Effector memory CD8-positive, alpha-beta T cell (primary cell): Measurements from ENCODE around the gene LRBA.

Source experiments
- ATAC-seq: fragments of 150-1000 bp; cut with Tn5 transposase; replicated peaks from 2 replicates; pipeline ENCODE4 v1.10.0; 2021; ENCODE audit warnings: mild to moderate bottlenecking, moderate library complexity
- DNase-seq, 3 experiments: peaks; one replicate each; pipeline ENCODE4 v3.0.0; 2021
- H3K27ac Mint-ChIP-seq, 2 donors: one replicate each; pipeline ENCODE4 v1.8.0; 2022; ENCODE audit warnings: mild to moderate bottlenecking in 2 of 2, mixed read lengths in 2 of 2, moderate library complexity in 2 of 2
- H3K27me3 Mint-ChIP-seq, 2 donors: one replicate each; pipeline ENCODE4 v1.8.0; 2022; ENCODE audit warnings: mixed read lengths in 2 of 2
- H3K36me3 Mint-ChIP-seq: one replicate; pipeline ENCODE4 v1.8.0; 2022; ENCODE audit warnings: mild to moderate bottlenecking, moderate library complexity, mixed read lengths; ENCODE audit not compliant: insufficient read depth
- H3K4me1 Mint-ChIP-seq, 2 donors: one replicate each; pipeline ENCODE4 v1.8.0; 2022; ENCODE audit warnings: low read depth in 2 of 2, mixed read lengths in 2 of 2
- H3K4me3 Mint-ChIP-seq, 2 donors: one replicate each; pipeline ENCODE4 v1.8.0; 2022; ENCODE audit warnings: mild to moderate bottlenecking in 2 of 2, mixed read lengths in 2 of 2, moderate library complexity in 2 of 2
- H3K9me3 Mint-ChIP-seq, 2 donors: one replicate each; pipeline ENCODE4 v1.8.0; 2022; ENCODE audit warnings: mixed read lengths in 2 of 2

Gene LRBA

DNA sequence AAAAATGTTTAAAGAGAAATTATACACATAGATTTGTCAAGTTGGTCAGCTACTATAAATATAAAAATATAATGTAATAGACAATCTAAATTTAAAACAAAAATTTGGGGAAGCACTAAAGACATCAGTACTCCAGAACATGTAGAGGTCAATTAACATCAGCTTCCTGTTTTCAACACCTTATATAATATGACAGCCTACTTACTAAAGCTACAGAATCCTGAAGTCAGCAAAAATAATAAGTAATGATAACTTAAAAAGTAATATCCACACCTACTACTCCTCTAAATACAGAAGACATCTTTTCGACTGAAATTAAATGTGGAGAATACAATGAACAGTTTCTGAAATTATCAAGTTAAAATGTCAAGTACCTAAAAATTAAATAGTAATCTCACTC lies 118.6 kb downstream of the LRBA start:
- no peaks in the 10 kb centered on the region for H3K9me3 Mint-ChIP-seq
- no peak for ATAC-seq
- no peak for DNase-seq
- H3K4me3 Mint-ChIP-seq: no peak overlapping the region
- H3K36me3 Mint-ChIP-seq: peaks cover 41% of the 10 kb centered on the region
- H3K27ac Mint-ChIP-seq: peak overlapping the region in 1 of 2 donors; percentile 23
- H3K27me3 Mint-ChIP-seq: no peaks in the 10 kb centered on the region
- peaks cover 0 to 1% of the 10 kb centered on the region in 2 donors for H3K4me1 Mint-ChIP-seq

GRCh38 chr4:150890246-150890645 lies 124.8 kb downstream of the LRBA start:
- Mint-ChIP-seq H3K27me3 (no peaks in the 10 kb centered on the region), H3K27ac (peak overlapping the region in 1 of 2 donors; percentile 11), H3K4me3 (no peak overlapping the region), H3K36me3 (peaks cover 7% of the 10 kb centered on the region), H3K4me1 (peaks cover 5 to 11% of the 10 kb centered on the region in 2 donors), H3K9me3 (no peaks in the 10 kb centered on the region)
- DNase-seq (no peak), ATAC-seq (no peak)

DNA sequence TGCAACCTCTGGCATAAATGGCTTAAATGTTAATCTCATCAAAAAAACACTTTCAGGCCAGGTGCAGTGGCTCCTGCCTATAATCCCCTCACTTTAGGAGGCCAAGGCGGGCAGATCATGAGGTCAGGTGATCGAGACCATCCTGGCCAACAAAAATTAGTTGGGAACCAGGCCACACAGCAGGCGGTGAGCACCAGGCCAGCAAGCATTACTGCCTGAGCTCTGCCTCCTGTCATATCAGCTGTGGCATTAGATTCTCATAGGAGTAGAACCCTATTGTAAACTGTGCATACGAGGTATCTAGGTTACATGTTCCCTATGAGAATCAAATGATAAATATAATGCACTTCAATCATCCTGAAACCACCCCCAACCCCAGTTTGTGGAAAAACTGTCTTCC lies 125.8 kb downstream of the LRBA start:
- ATAC-seq (no peak), DNase-seq (no peak)
- Mint-ChIP-seq H3K27me3 (no peaks in the 10 kb centered on the region), H3K4me3 (no peak overlapping the region), H3K4me1 (peaks cover 12 to 18% of the 10 kb centered on the region in 2 donors), H3K27ac (peak overlapping the region in 1 of 2 donors; percentile 11), H3K9me3 (no peaks in the 10 kb centered on the region), H3K36me3 (peaks cover 7% of the 10 kb centered on the region)

DNA sequence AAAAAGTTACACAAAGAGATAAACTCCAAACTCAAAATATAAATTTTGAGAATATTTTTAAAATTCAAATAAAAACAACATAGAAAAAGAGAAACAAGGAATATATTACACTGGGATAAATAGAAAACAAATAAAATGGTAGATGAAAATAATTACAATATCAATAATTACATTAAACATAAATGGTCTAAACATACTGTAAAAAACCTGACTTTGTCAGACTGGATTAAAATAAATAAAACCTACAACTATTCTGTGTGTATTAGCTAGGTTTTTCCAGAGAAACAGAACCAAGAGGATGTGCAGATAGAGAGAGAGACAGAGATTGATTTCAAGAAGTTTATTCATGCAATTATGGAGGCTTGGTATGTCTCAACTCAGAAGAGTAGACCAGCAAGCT lies 126.5 kb downstream of the LRBA start:
- Mint-ChIP-seq H3K27me3 (no peaks in the 10 kb centered on the region), H3K4me3 (no peak overlapping the region), H3K27ac (no peak overlapping the region), H3K36me3 (peaks cover 4% of the 10 kb centered on the region), H3K4me1 (peaks cover 13 to 22% of the 10 kb centered on the region in 2 donors), H3K9me3 (no peaks in the 10 kb centered on the region)
- DNase-seq (no peak), ATAC-seq (no peak)

GRCh38 chr4:150888217-150888616 lies 126.9 kb downstream of the LRBA start:
- H3K27me3 Mint-ChIP-seq: no peaks in the 10 kb centered on the region
- H3K36me3 Mint-ChIP-seq: peaks cover under 1% of the 10 kb centered on the region

GRCh38 chr4:150886597-150886996 lies 128.5 kb downstream of the LRBA start:
- H3K9me3 Mint-ChIP-seq: no peaks in the 10 kb centered on the region
- H3K4me1 Mint-ChIP-seq: peaks cover 13 to 22% of the 10 kb centered on the region in 2 donors
- H3K27me3 Mint-ChIP-seq: no peaks in the 10 kb centered on the region
- DNase-seq (no peak), ATAC-seq (no peak)
- no peak overlapping the region for H3K4me3 Mint-ChIP-seq
- peaks cover 2% of the 10 kb centered on the region for H3K36me3 Mint-ChIP-seq
- peak overlapping the region; percentile 66 to 81 for H3K27ac Mint-ChIP-seq

More at GRCh38 chr4:150888217-150888616, 126.9 kb downstream of the LRBA start:
- ATAC-seq (no peak), DNase-seq (no peak)
- no peaks in the 10 kb centered on the region for H3K9me3 Mint-ChIP-seq
- no peak overlapping the region for H3K27ac Mint-ChIP-seq
- H3K4me3 Mint-ChIP-seq: no peak overlapping the region
- peaks cover 13 to 22% of the 10 kb centered on the region in 2 donors for H3K4me1 Mint-ChIP-seq

GRCh38 chr4:150884625-150885024 lies 130.5 kb downstream of the LRBA start:
- Mint-ChIP-seq H3K27ac (peak overlapping the region; percentile 73 to 81), H3K4me1 (peaks cover 15% of the 10 kb centered on the region in 2 donors), H3K9me3 (no peaks in the 10 kb centered on the region), H3K4me3 (peak overlapping the region; percentile 67 to 69), H3K36me3 (peaks cover 4% of the 10 kb centered on the region), H3K27me3 (no peaks in the 10 kb centered on the region)
- ATAC-seq: no peak
- no peak for DNase-seq

GRCh38 chr4:150875367-150875766 lies 139.7 kb downstream of the LRBA start:
- no peak overlapping the region for H3K4me3 Mint-ChIP-seq
- peaks cover 0 to 1% of the 10 kb centered on the region in 2 donors for H3K9me3 Mint-ChIP-seq
- H3K4me1 Mint-ChIP-seq: peaks cover 8 to 14% of the 10 kb centered on the region in 2 donors
- no peaks in the 10 kb centered on the region for H3K27me3 Mint-ChIP-seq
- ATAC-seq: no peak
- peaks cover 18% of the 10 kb centered on the region for H3K36me3 Mint-ChIP-seq
- H3K27ac Mint-ChIP-seq: no peak overlapping the region
- no peak for DNase-seq

DNA sequence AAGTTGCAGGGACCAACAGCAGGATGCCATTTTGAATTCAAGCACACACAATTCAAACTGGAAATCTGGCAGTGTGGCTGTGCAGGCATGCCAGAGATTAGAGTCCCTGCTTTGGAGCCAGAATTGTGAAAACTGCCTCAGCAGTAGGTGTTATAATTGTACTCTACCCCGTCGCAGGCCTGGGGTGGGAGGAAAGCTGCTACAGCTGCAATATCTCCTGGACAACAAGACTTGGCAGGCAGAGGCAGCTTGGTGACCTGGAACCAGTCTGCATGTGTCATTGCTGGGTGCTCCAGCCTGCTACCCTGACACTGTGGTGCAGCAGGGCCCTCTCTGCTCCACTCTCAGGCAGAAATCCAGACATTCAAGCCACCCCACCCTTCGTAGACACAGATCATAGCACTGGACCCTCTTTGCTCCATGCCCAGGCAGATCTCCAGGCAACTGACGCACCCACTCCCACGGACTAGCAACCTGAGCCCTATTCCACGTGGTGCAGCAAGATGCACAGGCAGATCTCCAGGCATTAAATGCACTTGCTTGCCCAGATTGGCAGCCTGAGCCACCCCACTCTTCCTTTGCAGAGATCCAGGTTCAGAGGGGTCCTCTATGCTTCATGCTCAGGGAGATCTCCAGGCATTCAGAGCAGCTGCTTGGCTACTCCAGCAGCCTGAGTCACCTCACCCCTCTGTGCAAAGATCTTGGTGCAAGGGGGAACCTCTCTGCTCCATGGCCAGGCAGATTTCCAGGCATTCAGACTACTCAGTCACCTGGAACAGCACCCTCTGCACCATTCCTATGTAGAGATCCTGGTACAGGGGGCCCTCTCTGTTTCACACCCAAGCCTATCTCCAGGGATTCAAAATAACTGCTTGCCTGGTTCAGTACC lies 140.5 kb downstream of the LRBA start:
- peak overlapping the region; percentile 10 to 26 for H3K27ac Mint-ChIP-seq
- ATAC-seq: no peak
- H3K9me3 Mint-ChIP-seq: peaks cover 0 to 1% of the 10 kb centered on the region in 2 donors
- peaks cover 18% of the 10 kb centered on the region for H3K36me3 Mint-ChIP-seq
- no peaks in the 10 kb centered on the region for H3K27me3 Mint-ChIP-seq
- peaks cover 5 to 14% of the 10 kb centered on the region in 2 donors for H3K4me1 Mint-ChIP-seq
- no peak overlapping the region for H3K4me3 Mint-ChIP-seq
- DNase-seq: no peak

DNA sequence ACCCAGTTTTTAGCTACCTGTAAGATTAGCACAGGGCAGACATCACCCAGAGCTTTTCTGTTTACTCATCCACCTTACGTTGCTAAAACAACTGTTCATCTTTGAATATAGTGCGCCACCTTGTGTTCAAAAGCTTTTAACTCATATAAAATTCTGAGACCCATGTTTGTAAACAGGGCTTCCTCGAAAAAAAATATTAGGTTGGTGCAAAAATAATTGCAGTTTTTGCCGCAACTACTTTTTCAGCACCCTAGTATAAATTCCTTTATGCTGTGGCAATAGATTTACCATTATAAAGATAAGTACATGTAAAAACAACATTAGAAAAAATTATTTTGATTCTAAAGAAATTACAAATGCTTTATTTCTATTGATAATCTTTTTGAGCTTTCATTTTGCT lies 147.9 kb downstream of the LRBA start:
- no peak overlapping the region for H3K4me3 Mint-ChIP-seq
- H3K9me3 Mint-ChIP-seq: no peaks in the 10 kb centered on the region
- DNase-seq: peak; percentile 58 to 69 (median 68)
- no peaks in the 10 kb centered on the region for H3K27me3 Mint-ChIP-seq
- no peaks in the 10 kb centered on the region for H3K4me1 Mint-ChIP-seq
- peaks cover 19% of the 10 kb centered on the region for H3K36me3 Mint-ChIP-seq
- peak; percentile 94 for ATAC-seq
- H3K27ac Mint-ChIP-seq: no peak overlapping the region

DNA sequence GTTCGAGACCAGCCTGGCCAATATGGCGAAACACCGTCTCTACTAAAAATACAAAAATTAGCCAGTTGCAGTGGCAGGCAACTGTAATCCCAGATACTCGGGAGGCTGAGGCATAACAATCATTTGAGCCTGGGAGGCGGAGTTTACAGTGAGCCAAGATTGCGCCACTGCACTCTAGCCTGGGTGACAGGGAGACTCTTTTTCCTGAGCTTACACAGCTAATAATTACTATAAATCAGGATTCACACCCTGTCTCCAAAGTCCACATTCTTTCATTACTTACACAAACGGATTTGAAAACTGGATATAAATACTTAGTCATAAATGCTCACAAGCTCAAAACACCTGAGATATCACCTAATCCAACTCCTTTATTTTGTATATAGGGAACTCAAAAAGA lies 151.6 kb downstream of the LRBA start:
- H3K4me1 Mint-ChIP-seq: no peaks in the 10 kb centered on the region
- no peak for ATAC-seq
- DNase-seq: no peak
- H3K9me3 Mint-ChIP-seq: no peaks in the 10 kb centered on the region
- no peaks in the 10 kb centered on the region for H3K27me3 Mint-ChIP-seq
- H3K27ac Mint-ChIP-seq: no peak overlapping the region
- no peak overlapping the region for H3K4me3 Mint-ChIP-seq
- peaks cover 8% of the 10 kb centered on the region for H3K36me3 Mint-ChIP-seq

DNA sequence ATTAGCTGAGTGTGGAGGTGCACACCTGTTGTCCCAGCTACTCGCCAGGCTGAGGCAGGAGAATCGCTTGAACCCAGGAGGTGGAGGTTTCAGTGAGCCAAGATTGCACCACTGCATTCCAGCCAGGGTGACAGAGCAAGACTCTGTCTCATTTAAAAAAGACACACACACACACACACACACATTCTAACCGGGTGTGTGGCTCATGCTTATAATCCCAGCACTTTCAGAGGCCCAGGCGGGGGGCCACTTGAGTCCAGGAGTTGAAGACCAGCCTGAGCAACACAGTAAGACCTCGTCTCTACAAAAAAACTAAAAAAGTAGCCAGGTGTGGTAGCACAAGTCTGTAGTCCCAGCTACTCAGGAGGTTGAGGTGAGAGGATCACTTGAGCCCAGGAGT lies 152.3 kb downstream of the LRBA start:
- no peak for DNase-seq
- Mint-ChIP-seq H3K4me3 (no peak overlapping the region), H3K27ac (no peak overlapping the region), H3K4me1 (no peaks in the 10 kb centered on the region), H3K36me3 (peaks cover 3% of the 10 kb centered on the region), H3K9me3 (no peaks in the 10 kb centered on the region), H3K27me3 (no peaks in the 10 kb centered on the region)
- ATAC-seq: no peak

DNA sequence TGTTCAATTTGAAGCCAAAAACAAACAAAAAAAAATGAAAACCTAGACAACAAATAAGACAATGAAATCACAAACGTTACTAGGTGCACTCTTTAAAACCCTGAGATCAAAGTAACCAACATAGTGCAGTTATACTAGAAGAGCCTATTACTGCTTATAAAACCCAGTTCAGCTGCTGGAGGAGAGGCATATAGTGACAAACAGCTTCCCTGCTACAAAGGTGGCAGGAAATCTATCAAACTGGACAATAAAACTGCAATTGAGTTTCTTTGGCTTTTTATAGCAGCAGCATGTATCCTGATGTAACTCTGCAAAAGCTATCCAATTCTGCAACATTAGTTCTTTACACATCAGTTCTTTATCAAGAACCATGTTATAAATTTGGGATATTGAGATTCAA lies 155.6 kb downstream of the LRBA start:
- H3K36me3 Mint-ChIP-seq: peaks cover 7% of the 10 kb centered on the region
- H3K9me3 Mint-ChIP-seq: no peaks in the 10 kb centered on the region
- H3K27me3 Mint-ChIP-seq: no peaks in the 10 kb centered on the region
- DNase-seq (no peak), ATAC-seq (no peak)
- no peak overlapping the region for H3K27ac Mint-ChIP-seq
- H3K4me3 Mint-ChIP-seq: no peak overlapping the region
- H3K4me1 Mint-ChIP-seq: no peaks in the 10 kb centered on the region

DNA sequence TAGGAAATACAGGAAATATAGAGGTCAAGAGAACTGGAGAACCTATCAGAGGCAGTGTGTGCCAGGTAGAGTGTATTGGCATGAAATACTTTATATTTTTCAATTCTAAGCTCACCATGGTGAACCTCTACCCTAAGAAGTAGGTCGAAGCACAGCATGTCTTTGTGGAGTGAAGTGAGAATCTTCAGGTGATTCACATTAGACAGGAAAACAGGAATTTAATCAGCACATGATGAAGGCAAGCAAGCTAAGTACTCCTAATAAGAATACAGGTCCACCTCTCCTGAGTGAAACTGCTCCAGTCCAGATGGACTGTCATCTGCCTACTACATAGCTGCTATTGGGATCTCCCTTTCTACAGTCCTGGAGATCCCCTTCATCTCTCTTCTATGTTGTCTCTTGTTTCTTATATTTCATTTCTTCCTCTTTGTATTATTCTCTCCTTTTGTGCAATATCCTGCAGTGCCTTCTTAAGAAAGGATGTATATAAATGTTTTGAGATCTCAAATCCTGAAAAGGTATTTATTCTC lies 159.0 kb downstream of the LRBA start:
- DNase-seq (no peak), ATAC-seq (no peak)
- Mint-ChIP-seq H3K4me1 (peaks cover 0 to 7% of the 10 kb centered on the region in 2 donors), H3K9me3 (no peaks in the 10 kb centered on the region), H3K27ac (peak overlapping the region in 1 of 2 donors; percentile 57), H3K4me3 (no peak overlapping the region), H3K27me3 (no peaks in the 10 kb centered on the region), H3K36me3 (peaks cover 14% of the 10 kb centered on the region)
